ENCODE results near the gene CD151.

Gene CD151

GRCh38 chr11:880447-880846 is 47.7 kb downstream of the CD151 start:
- no peak overlapping the region for H3K4me2 ChIP-seq
- no peaks in the 10 kb centered on the region for H3K27me3 ChIP-seq
- H3K27ac ChIP-seq, result no peak overlapping the region
- no peak for TF ChIP-seq Cebpa-rat (IDR thresholded peaks at IDR 0.05)
- no peaks in the 10 kb centered on the region for H3K9me3 ChIP-seq
- peaks cover 100% of the 10 kb centered on the region for H3K36me3 ChIP-seq
- no peak overlapping the region for H3K4me3 ChIP-seq
- H3K9ac ChIP-seq, result no peak overlapping the region
- H3K4me1 ChIP-seq, result peaks cover 10% of the 10 kb centered on the region
- H4K20me1 ChIP-seq, result peaks cover 44% of the 10 kb centered on the region

DNA sequence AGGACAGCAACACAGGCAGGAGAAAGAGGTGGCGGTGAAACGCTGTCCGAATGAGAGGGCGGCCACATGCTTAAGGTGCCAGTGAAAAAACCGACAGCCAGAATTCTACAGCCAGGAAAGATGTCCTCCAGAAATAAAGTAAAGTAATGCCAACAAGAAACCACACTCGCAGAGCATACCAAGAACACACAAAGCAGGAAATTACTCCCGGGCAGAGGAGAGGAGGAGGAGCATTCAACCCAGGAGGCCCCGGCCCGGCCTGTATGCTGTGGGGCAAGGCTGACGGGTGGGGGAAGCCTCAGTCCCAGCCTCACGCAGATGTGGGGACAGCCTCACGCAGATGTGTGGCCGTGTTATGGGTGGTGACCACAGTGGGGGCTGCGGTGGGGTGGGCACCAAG is 49.8 kb downstream of the CD151 start:
- Histone ChIP-seq H3K36me3 (peaks cover 98% of the 10 kb centered on the region), H3K4me2 (peak overlapping the region; percentile 26), H4K20me1 (peaks cover 31% of the 10 kb centered on the region), H3K9me3 (no peaks in the 10 kb centered on the region), H3K9ac (0 out of 2 replicates have a peak overlapping the region, but pooled peaks have one; percentile 45), H3K27ac (0 out of 2 replicates have a peak overlapping the region, but pooled peaks have one; percentile 30), H3K4me1 (peaks cover 10% of the 10 kb centered on the region), H3K4me3 (no peak overlapping the region), H3K27me3 (no peaks in the 10 kb centered on the region)
- no peak for TF ChIP-seq Cebpa-rat (IDR thresholded peaks at IDR 0.05)

GRCh38 chr11:883527-883926 is 50.8 kb downstream of the CD151 start:
- Histone ChIP-seq H3K27ac (no peak overlapping the region), H3K4me3 (no peak overlapping the region), H3K9ac (no peak overlapping the region), H3K4me2 (no peak overlapping the region), H3K9me3 (no peaks in the 10 kb centered on the region), H3K4me1 (peaks cover 10% of the 10 kb centered on the region), H3K36me3 (peaks cover 98% of the 10 kb centered on the region), H4K20me1 (peaks cover 41% of the 10 kb centered on the region), H3K27me3 (no peaks in the 10 kb centered on the region)
- TF ChIP-seq Cebpa-rat (IDR thresholded peaks at IDR 0.05), result no peak

GRCh38 chr11:884578-885070 is 51.9 kb downstream of the CD151 start:
- no peak for TF ChIP-seq Cebpa-rat (IDR thresholded peaks at IDR 0.05)
- Histone ChIP-seq H3K9ac (no peak overlapping the region), H3K4me1 (peaks cover 10% of the 10 kb centered on the region), H4K20me1 (peaks cover 41% of the 10 kb centered on the region), H3K4me2 (no peak overlapping the region), H3K27me3 (no peaks in the 10 kb centered on the region), H3K9me3 (no peaks in the 10 kb centered on the region), H3K4me3 (no peak overlapping the region), H3K36me3 (peaks cover 98% of the 10 kb centered on the region), H3K27ac (no peak overlapping the region)

- no peak for TF ChIP-seq Cebpa-rat (IDR thresholded peaks at IDR 0.05)
- Histone ChIP-seq H3K4me3 (no peak overlapping the region), H4K20me1 (peaks cover 50% of the 10 kb centered on the region), H3K9me3 (no peaks in the 10 kb centered on the region), H3K4me1 (peaks cover 27% of the 10 kb centered on the region), H3K4me2 (no peak overlapping the region), H3K9ac (no peak overlapping the region), H3K36me3 (peaks cover 86% of the 10 kb centered on the region), H3K27me3 (no peaks in the 10 kb centered on the region), H3K27ac (no peak overlapping the region)
These were observed 53.8 kb downstream of the CD151 start for GRCh38 chr11:886568-886967.

GRCh38 chr11:887589-887988 is 54.8 kb downstream of the CD151 start:
- Histone ChIP-seq H4K20me1 (peaks cover 58% of the 10 kb centered on the region), H3K4me3 (no peak overlapping the region), H3K27me3 (no peaks in the 10 kb centered on the region), H3K9me3 (no peaks in the 10 kb centered on the region), H3K36me3 (peaks cover 76% of the 10 kb centered on the region), H3K4me1 (peaks cover 35% of the 10 kb centered on the region), H3K4me2 (no peak overlapping the region), H3K27ac (no peak overlapping the region), H3K9ac (no peak overlapping the region)
- no peak for TF ChIP-seq Cebpa-rat (IDR thresholded peaks at IDR 0.05)

All from BLaER1 (cell line).